Retinal pigment epithelial cell (primary cell): ENCODE data around the gene VOPP1.

Source experiments
- DNase-seq: peaks from one replicate; pipeline ENCODE4 v3.0.0-alpha.2; 2010; ENCODE audit warnings: low read depth
- H3K4me3 ChIP-seq: 2 replicates; pipeline ENCODE4 v1.5.1; 2011; ENCODE audit warnings: mild to moderate bottlenecking, low read length, control low read depth, moderate library complexity
- CTCF ChIP-seq: conservative IDR thresholded peaks from 2 replicates; pipeline ENCODE4 v1.5.1; 2011; ENCODE audit warnings: low read depth, low read length, control low read depth, inconsistent platforms

Gene VOPP1

GRCh38 chr7:55527307-55527706, 45.0 kb downstream of the VOPP1 start:
- TF ChIP-seq CTCF, result no peak
- H3K4me3 ChIP-seq, result no peak overlapping the region
- no peak for DNase-seq

- TF ChIP-seq CTCF, result no peak
- H3K4me3 ChIP-seq, result no peak overlapping the region
- DNase-seq, result no peak
These were observed 45.5 kb downstream of the VOPP1 start for GRCh38 chr7:55526770-55527169.

- DNase-seq, result no peak
- TF ChIP-seq CTCF, result no peak
- H3K4me3 ChIP-seq, result no peak overlapping the region
These were observed 46.0 kb downstream of the VOPP1 start for GRCh38 chr7:55526329-55526728.

- no peak for DNase-seq
- no peak for TF ChIP-seq CTCF
- no peak overlapping the region for H3K4me3 ChIP-seq
These were observed 47.6 kb downstream of the VOPP1 start for GRCh38 chr7:55524558-55525310.

GRCh38 chr7:55523366-55523765, 48.9 kb downstream of the VOPP1 start:
- H3K4me3 ChIP-seq, result no peak overlapping the region
- TF ChIP-seq CTCF, result no peak
- no peak for DNase-seq

- TF ChIP-seq CTCF, result no peak
- no peak for DNase-seq
- no peak overlapping the region for H3K4me3 ChIP-seq
These were observed 50.1 kb downstream of the VOPP1 start for GRCh38 chr7:55521917-55522902.
